IPS-18c (cell line): ENCODE measurements around the gene FAM168A.
"Not testable (repeated sequence)": the region's sequence is repeated elsewhere in the genome, so short reads cannot be mapped to it uniquely, and the experiment has no call there.

Experiments used
- H3K4me3 ChIP-seq: 2 replicates; pipeline ENCODE4 v1.7.0; 2013; ENCODE audit warnings: low read depth, mild to moderate bottlenecking, low read length, moderate library complexity; ENCODE audit not compliant: insufficient read depth
- H3K9me3 ChIP-seq: one replicate; pipeline ENCODE4 v1.6.1; 2013; ENCODE audit warnings: mild to moderate bottlenecking, low read length, moderate library complexity; ENCODE audit not compliant: control insufficient read depth, insufficient read depth

FAM168A gene

GRCh38 chr11:73510106-73510505 lies 87.8 kb downstream of the FAM168A start:
- Histone ChIP-seq H3K9me3 (no peaks in the 10 kb centered on the region), H3K4me3 (no peak overlapping the region)

- no peak overlapping the region for H3K4me3 ChIP-seq
- H3K9me3 ChIP-seq = no peaks in the 10 kb centered on the region
Observed at GRCh38 chr11:73509188-73509587, 88.7 kb downstream of the FAM168A start.

GRCh38 chr11:73508243-73509176 lies 89.4 kb downstream of the FAM168A start:
- H3K9me3 ChIP-seq = no peaks in the 10 kb centered on the region
- H3K4me3 ChIP-seq = no peak overlapping the region

GRCh38 chr11:73507086-73507485 lies 90.8 kb downstream of the FAM168A start:
- Histone ChIP-seq H3K9me3 (no peaks in the 10 kb centered on the region), H3K4me3 (no peak overlapping the region)

- no peak overlapping the region for H3K4me3 ChIP-seq
- no peaks in the 10 kb centered on the region for H3K9me3 ChIP-seq
Observed at GRCh38 chr11:73506038-73506437, 91.9 kb downstream of the FAM168A start.

- Histone ChIP-seq H3K9me3 (no peaks in the 10 kb centered on the region), H3K4me3 (no peak overlapping the region)
Observed at GRCh38 chr11:73498343-73498742, 99.6 kb downstream of the FAM168A start.

- no peak overlapping the region for H3K4me3 ChIP-seq
- no peaks in the 10 kb centered on the region for H3K9me3 ChIP-seq
Observed at GRCh38 chr11:73496134-73496533, 101.8 kb downstream of the FAM168A start.

GRCh38 chr11:73495731-73496130 lies 102.2 kb downstream of the FAM168A start:
- Histone ChIP-seq H3K4me3 (no peak overlapping the region), H3K9me3 (no peaks in the 10 kb centered on the region)

- Histone ChIP-seq H3K9me3 (no peaks in the 10 kb centered on the region), H3K4me3 (no peak overlapping the region)
Observed at GRCh38 chr11:73493956-73494598, 103.8 kb downstream of the FAM168A start.

- H3K4me3 ChIP-seq = no peak overlapping the region
- H3K9me3 ChIP-seq = no peaks in the 10 kb centered on the region
Observed at GRCh38 chr11:73481626-73482025, 116.3 kb downstream of the FAM168A start.

GRCh38 chr11:73480677-73481076 lies 117.2 kb downstream of the FAM168A start:
- Histone ChIP-seq H3K9me3 (no peaks in the 10 kb centered on the region), H3K4me3 (no peak overlapping the region)

- no peak overlapping the region for H3K4me3 ChIP-seq
Observed at GRCh38 chr11:73478737-73479347, 119.1 kb downstream of the FAM168A start.

GRCh38 chr11:73477518-73477917 lies 120.4 kb downstream of the FAM168A start:
- Histone ChIP-seq H3K4me3 (no peak overlapping the region), H3K9me3 (no peaks in the 10 kb centered on the region)

More at GRCh38 chr11:73478737-73479347, 119.1 kb downstream of the FAM168A start:
- no peaks in the 10 kb centered on the region for H3K9me3 ChIP-seq

- H3K4me3 ChIP-seq = no peak overlapping the region
- H3K9me3 ChIP-seq = no peaks in the 10 kb centered on the region
Observed at GRCh38 chr11:73475549-73476095, 122.3 kb downstream of the FAM168A start.

- no peak overlapping the region for H3K4me3 ChIP-seq
Observed at GRCh38 chr11:73473252-73473651, 124.7 kb downstream of the FAM168A start.

GRCh38 chr11:73470036-73470612 lies 127.8 kb downstream of the FAM168A start:
- H3K9me3 ChIP-seq, H3K4me3 ChIP-seq: not testable (repeated sequence)

More at GRCh38 chr11:73473252-73473651, 124.7 kb downstream of the FAM168A start:
- H3K9me3 ChIP-seq = no peaks in the 10 kb centered on the region

GRCh38 chr11:73469401-73469800 lies 128.5 kb downstream of the FAM168A start:
- Histone ChIP-seq H3K4me3 (no peak overlapping the region), H3K9me3 (no peaks in the 10 kb centered on the region)
